T-helper 9 cell (primary cell): ENCODE measurements around the gene SLCO4A1.

ENCODE experiments used
- DNase-seq: peaks from one replicate; pipeline ENCODE4 v3.0.0-alpha.2; 2020
- total RNA-seq, 2 donors: gene quantifications; one replicate each; lab custom pipeline; 2026; lab: John Stamatoyannopoulos, UW

Gene SLCO4A1
- total RNA-seq, result 3.4 to 15.0 reads per million in 2 donors

GRCh38 chr20:62642051-62642665 lies at the start of gene SLCO4A1:
TSS of gene SLCO4A1 (plus strand) at chr20:62642503. CDS start at chr20:62656455, 13,952 bp downstream.
- DNase-seq, result peak; percentile 79

- no peak for DNase-seq
Measured at GRCh38 chr20:62592506-62593177, 49.7 kb upstream of the SLCO4A1 start.

- no peak for DNase-seq
Measured at GRCh38 chr20:62593616-62594015, 48.7 kb upstream of the SLCO4A1 start.

GRCh38 chr20:62595069-62595468 lies 47.2 kb upstream of the SLCO4A1 start:
- no peak for DNase-seq

GRCh38 chr20:62595491-62595890 lies 46.8 kb upstream of the SLCO4A1 start:
- no peak for DNase-seq

GRCh38 chr20:62596486-62596885 lies 45.8 kb upstream of the SLCO4A1 start:
- no peak for DNase-seq

- DNase-seq, result no peak
Measured at GRCh38 chr20:62596921-62597320, 45.4 kb upstream of the SLCO4A1 start.

GRCh38 chr20:62597416-62598115 lies 44.7 kb upstream of the SLCO4A1 start:
- DNase-seq, result no peak

- DNase-seq, result no peak
Measured at GRCh38 chr20:62598761-62599194, 43.5 kb upstream of the SLCO4A1 start.

- no peak for DNase-seq
Measured at GRCh38 chr20:62599216-62600110, 42.8 kb upstream of the SLCO4A1 start.

- DNase-seq, result no peak
Measured at GRCh38 chr20:62601172-62601571, 41.1 kb upstream of the SLCO4A1 start.

- no peak for DNase-seq
Measured at GRCh38 chr20:62601714-62602113, 40.6 kb upstream of the SLCO4A1 start.

- no peak for DNase-seq
Measured at GRCh38 chr20:62602550-62602949, 39.8 kb upstream of the SLCO4A1 start.

- DNase-seq, result no peak
Measured at GRCh38 chr20:62603021-62603906, 39.0 kb upstream of the SLCO4A1 start.

GRCh38 chr20:62603907-62604785 lies 38.2 kb upstream of the SLCO4A1 start:
- no peak for DNase-seq

GRCh38 chr20:62604796-62605195 lies 37.5 kb upstream of the SLCO4A1 start:
- no peak for DNase-seq

- DNase-seq, result no peak
Measured at GRCh38 chr20:62605236-62605943, 36.9 kb upstream of the SLCO4A1 start.

- DNase-seq, result no peak
Measured at GRCh38 chr20:62606016-62606415, 36.3 kb upstream of the SLCO4A1 start.

- DNase-seq, result no peak
Measured at GRCh38 chr20:62606551-62607201, 35.6 kb upstream of the SLCO4A1 start.
